BLaER1 (cell line): Measurements from ENCODE around the gene CTSH.
"Not testable (repeated sequence)": the region's sequence is repeated elsewhere in the genome, so short reads cannot be mapped to it uniquely, and the experiment has no call there.

Experiments used
- H3K27ac ChIP-seq: shearing (Covaris generic); formaldehyde crosslinking; 2 replicates; pipeline ENCODE4 v1.8.1; 2022
- H3K27me3 ChIP-seq: shearing (Covaris generic); formaldehyde crosslinking; 2 replicates; pipeline ENCODE4 v1.8.1; 2022
- H3K36me3 ChIP-seq: shearing (Covaris generic); formaldehyde crosslinking; 2 replicates; pipeline ENCODE4 v1.8.1; 2022
- H3K4me1 ChIP-seq: shearing (Covaris generic); formaldehyde crosslinking; 2 replicates; pipeline ENCODE4 v1.8.1; 2022
- H3K4me2 ChIP-seq: shearing (Covaris generic); formaldehyde crosslinking; 2 replicates; pipeline ENCODE4 v1.8.1; 2022
- H3K4me3 ChIP-seq: shearing (Covaris generic); formaldehyde crosslinking; 2 replicates; pipeline ENCODE4 v1.8.1; 2022
- H3K9ac ChIP-seq: shearing (Covaris generic); formaldehyde crosslinking; 2 replicates; pipeline ENCODE4 v1.8.1; 2022
- H3K9me3 ChIP-seq: shearing (Covaris generic); formaldehyde crosslinking; 2 replicates; pipeline ENCODE4 v1.8.1; 2022
- H4K20me1 ChIP-seq: shearing (Covaris generic); formaldehyde crosslinking; 2 replicates; pipeline ENCODE4 v1.8.1; 2022
- Cebpa-rat ChIP-seq: shearing (Covaris generic); IDR thresholded peaks from 2 replicates; pipeline ENCODE4 v1.8.1; 2022

The CTSH gene

GRCh38 chr15:78875107-78875914, 69.5 kb downstream of the CTSH start:
- peaks cover 16% of the 10 kb centered on the region; the same call in 1 of the 2 replicates for H3K36me3 ChIP-seq
- no peaks in the 10 kb centered on the region for H3K9me3 ChIP-seq
- H3K27ac ChIP-seq = 0 out of 2 replicates have a peak overlapping the region, but pooled peaks have one; percentile 100
- H3K4me1 ChIP-seq = peaks cover 62% of the 10 kb centered on the region
- H3K27me3 ChIP-seq = no peaks in the 10 kb centered on the region
- no peak for TF ChIP-seq Cebpa-rat
- peak overlapping the region; percentile 91 for H3K4me2 ChIP-seq
- H4K20me1 ChIP-seq = peaks cover 68% of the 10 kb centered on the region
- peak overlapping the region; percentile 99 for H3K4me3 ChIP-seq
- peak overlapping the region; percentile 100 for H3K9ac ChIP-seq

DNA sequence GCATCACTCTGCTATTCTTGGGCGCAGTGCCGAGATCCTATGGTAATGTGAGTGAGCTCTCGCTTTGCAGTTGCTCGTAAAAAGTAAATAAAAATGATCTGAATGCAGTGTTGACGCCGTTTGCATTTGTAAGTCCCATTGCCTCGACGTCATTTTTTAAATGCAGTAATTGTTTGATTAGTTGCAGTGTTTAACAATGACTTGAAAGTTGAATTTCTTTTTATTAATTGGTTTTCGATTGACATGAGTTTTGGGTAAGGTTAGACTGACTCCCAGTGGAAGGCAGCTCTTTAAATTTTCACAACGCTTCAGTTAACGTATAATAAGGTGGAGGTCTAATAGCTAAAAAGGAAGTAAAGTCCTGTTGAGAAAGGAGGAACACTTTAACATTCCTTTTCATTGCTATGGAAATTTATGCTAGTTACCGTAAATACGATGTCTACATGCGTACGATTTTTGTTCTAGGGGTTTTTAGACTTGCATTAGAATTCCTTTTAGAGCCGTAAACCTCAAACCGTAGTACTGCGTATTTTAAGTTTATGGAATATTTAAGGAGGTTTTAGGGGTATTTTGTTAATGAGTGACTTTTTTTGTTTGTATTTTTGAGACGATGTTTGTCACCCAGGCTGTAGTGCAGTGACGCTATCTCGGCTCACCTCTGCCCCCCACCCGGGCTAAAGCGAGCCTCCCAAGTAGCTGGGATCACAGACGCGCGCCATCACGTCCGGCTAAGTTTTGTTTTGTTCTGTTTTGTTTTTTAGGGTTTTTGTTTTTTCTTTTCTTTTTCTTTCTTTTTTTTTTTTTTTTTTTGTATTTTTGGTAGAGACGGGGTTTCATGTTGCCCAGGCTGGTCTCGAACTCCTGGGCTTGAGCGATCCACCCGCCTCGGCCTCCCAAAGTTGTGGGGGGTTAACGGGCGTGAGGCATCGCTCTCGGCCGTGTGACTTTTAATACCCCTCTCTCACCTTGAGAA, 70.8 kb downstream of the CTSH start:
- H3K4me1 ChIP-seq = peaks cover 58% of the 10 kb centered on the region

DNA sequence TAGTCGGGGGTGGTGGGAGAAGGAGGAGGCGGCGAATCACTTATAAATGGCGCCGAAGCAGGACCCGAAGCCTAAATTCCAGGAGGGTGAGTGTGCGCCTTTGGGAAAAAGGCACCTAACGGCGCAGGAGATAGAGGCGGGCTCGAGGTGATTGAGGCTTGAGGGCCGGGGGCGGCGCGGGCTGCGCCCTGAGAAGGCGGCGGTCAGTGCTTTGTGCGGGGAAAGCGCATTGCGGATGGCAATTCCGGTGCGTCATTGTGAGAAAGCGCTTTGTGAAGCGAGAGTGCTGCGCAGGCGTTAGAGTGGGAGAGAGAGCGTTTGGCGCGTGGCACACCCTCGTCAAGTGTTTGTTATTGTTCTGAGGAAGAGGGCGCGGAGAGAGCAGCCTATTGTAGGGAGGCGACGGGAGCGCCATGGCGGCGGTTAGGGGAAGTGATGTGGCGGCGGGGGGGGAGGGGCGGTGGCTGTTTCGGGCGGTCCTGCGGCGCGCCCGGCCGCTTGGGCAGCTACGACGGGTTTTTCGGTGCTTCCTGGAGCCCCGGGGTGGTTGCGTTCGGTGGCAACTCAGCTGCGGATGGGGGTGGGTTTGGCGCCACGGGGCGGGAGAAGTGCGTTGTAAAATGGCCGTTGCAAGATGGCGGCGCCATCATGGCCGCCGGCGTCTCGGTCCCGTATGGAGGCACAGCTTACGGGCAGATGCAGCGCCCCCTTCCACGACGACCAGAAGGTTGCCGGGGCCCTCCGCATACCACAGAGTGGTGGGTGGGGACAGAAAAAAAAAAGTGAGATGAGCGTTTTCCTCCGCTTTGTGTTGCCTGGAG, 71.7 kb downstream of the CTSH start:
- no peaks in the 10 kb centered on the region for H3K9me3 ChIP-seq
- H3K27me3 ChIP-seq = no peaks in the 10 kb centered on the region
- 0 out of 2 replicates have a peak, but pooled peaks cover 6% of the 10 kb centered on the region for H3K36me3 ChIP-seq
- peaks cover 49% of the 10 kb centered on the region for H3K4me1 ChIP-seq
- H4K20me1 ChIP-seq = peaks cover 47% of the 10 kb centered on the region
- peak overlapping the region; percentile 91 for H3K4me2 ChIP-seq
- TF ChIP-seq Cebpa-rat = no peak
- peak overlapping the region; percentile 99 for H3K4me3 ChIP-seq
- H3K9ac ChIP-seq = peak overlapping the region; percentile 100
- peak overlapping the region; percentile 100 for H3K27ac ChIP-seq

More for the DNA sequence above, 70.8 kb downstream of the CTSH start:
- H3K9me3 ChIP-seq = no peaks in the 10 kb centered on the region
- H3K9ac ChIP-seq = peak overlapping the region; percentile 100
- peaks cover 56% of the 10 kb centered on the region for H4K20me1 ChIP-seq
- peak overlapping the region; percentile 99 for H3K4me3 ChIP-seq
- H3K27me3 ChIP-seq = no peaks in the 10 kb centered on the region
- peak overlapping the region; percentile 100 for H3K27ac ChIP-seq
- no peak for TF ChIP-seq Cebpa-rat
- H3K4me2 ChIP-seq = peak overlapping the region; percentile 91
- H3K36me3 ChIP-seq = 0 out of 2 replicates have a peak, but pooled peaks cover 6% of the 10 kb centered on the region

- peak within 1 kb of the TSS; percentile 100 for H3K27ac ChIP-seq
- H3K4me2 ChIP-seq = peak within 1 kb of the TSS; percentile 91
- no peaks in the 10 kb centered on the region for H3K27me3 ChIP-seq
- peaks cover 41% of the 10 kb centered on the region for H3K4me1 ChIP-seq
- TF ChIP-seq Cebpa-rat = no peak
- H3K4me3 ChIP-seq = peak within 1 kb of the TSS; percentile 99
- H3K36me3 ChIP-seq = 0 out of 2 replicates have a peak, but pooled peaks cover under 1% of the 10 kb centered on the region
- peaks cover 39% of the 10 kb centered on the region for H4K20me1 ChIP-seq
- peak within 1 kb of the TSS; percentile 100 for H3K9ac ChIP-seq
- no peaks in the 10 kb centered on the region for H3K9me3 ChIP-seq
Observed at GRCh38 chr15:78872155-78872971, 72.5 kb downstream of the CTSH start, which contains the start of gene MORF4L1. Gene MORF4L1, plus strand, starts transcription at chr15:78872890. Its CDS starts 128 bp downstream, at chr15:78873018.

DNA sequence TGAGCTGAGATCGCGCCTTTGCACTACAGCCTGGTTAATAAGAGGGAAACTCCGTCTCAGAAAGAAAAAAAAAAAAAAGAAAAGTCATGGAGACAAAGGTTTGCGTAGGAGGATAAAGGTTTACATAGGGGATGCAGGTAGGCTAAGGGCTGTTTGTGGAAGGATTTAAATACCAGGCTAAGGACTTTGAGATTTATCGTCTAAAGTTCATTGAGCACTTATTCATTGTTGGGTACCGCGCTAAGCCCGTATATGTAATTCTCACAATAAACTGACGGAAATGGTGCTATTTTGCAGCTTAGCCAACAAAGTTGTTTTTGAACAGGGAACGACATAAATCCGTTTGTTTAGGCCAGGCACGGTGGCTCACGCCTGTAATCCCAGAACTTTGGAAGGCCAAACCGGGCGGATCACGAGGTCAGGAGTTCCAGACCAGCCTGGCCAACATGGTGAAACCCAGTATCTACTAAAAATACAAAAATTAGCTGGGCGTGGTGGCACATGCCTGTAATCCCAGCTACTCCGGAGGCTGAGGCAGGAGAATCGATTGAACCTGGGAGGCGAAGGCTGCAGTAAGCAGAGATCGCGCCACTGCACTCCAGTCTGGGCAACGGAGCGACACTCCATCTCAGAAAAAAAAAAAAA, 73.2 kb downstream of the CTSH start:
- H3K36me3 ChIP-seq, H3K27me3 ChIP-seq, H3K9me3 ChIP-seq: not testable (repeated sequence)
- Histone ChIP-seq H4K20me1 (peaks cover 31% of the 10 kb centered on the region), H3K27ac (peak overlapping the region; percentile 82), H3K9ac (peak overlapping the region; percentile 73), H3K4me3 (peak overlapping the region; percentile 99), H3K4me1 (peaks cover 33% of the 10 kb centered on the region), H3K4me2 (peak overlapping the region; percentile 84)
